AG04449 (cell line): ENCODE results near the gene ANKS1B.

Experiments used
- CTCF ChIA-PET: fragments of 350-600 bp; formaldehyde crosslinking; extraction: SDS; loops from one replicate; lab custom pipeline; 2021; ENCODE audit warnings: antibody characterized with exemption; lab: Yijun Ruan, JAX
- POLR2A ChIA-PET: fragments of 400-600, 350-600 bp; formaldehyde crosslinking; extraction: SDS; loops from one replicate; lab custom pipeline; 2020; ENCODE audit warnings: antibody characterized with exemption, inconsistent platforms; lab: Yijun Ruan, JAX
- DNase-seq: peaks from one replicate; pipeline ENCODE4 v3.0.0-alpha.2; 2010; ENCODE audit warnings: low read depth, low spot score
- H3K4me3 ChIP-seq: 2 replicates; pipeline ENCODE4 v1.5.1; 2011; ENCODE audit warnings: low read depth, mild to moderate bottlenecking, control low read depth, low read length
- TF ChIP-seq, protein P1 (sequence below): IDR thresholded peaks from one replicate; pipeline ENCODE4 v1.5.1; 2011; ENCODE audit warnings: mild to moderate bottlenecking, moderate library complexity, low read length, control low read depth, inconsistent platforms; ENCODE audit not compliant: insufficient read depth; ENCODE audit errors: missing control alignments

ANKS1B gene

DNA sequence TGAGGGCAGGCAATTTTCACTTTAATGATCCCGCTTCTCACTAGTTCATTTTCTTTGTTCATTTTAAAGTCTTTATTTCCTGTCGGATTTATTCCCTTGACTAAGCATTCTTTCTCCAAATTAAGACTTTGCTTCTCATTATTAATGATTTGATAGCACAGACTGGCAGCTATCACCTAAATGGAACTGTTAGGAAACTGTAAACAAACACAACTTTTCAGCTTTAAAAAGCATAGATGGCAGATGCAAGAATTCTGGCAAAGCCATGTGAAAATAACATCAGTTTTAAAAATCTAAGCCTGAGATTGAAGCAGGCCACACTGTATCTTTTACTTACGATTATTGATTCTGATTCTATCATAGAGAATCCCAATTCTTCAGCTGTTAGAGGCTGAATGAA, 225.7 kb downstream of the ANKS1B start:
- POLR2A ChIA-PET = no interaction called here
- CTCF ChIA-PET = no interaction called here
- H3K4me3 ChIP-seq = no peak overlapping the region
- DNase-seq = no peak
- TF ChIP-seq, protein P1, sequence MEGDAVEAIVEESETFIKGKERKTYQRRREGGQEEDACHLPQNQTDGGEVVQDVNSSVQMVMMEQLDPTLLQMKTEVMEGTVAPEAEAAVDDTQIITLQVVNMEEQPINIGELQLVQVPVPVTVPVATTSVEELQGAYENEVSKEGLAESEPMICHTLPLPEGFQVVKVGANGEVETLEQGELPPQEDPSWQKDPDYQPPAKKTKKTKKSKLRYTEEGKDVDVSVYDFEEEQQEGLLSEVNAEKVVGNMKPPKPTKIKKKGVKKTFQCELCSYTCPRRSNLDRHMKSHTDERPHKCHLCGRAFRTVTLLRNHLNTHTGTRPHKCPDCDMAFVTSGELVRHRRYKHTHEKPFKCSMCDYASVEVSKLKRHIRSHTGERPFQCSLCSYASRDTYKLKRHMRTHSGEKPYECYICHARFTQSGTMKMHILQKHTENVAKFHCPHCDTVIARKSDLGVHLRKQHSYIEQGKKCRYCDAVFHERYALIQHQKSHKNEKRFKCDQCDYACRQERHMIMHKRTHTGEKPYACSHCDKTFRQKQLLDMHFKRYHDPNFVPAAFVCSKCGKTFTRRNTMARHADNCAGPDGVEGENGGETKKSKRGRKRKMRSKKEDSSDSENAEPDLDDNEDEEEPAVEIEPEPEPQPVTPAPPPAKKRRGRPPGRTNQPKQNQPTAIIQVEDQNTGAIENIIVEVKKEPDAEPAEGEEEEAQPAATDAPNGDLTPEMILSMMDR = no peak

DNA sequence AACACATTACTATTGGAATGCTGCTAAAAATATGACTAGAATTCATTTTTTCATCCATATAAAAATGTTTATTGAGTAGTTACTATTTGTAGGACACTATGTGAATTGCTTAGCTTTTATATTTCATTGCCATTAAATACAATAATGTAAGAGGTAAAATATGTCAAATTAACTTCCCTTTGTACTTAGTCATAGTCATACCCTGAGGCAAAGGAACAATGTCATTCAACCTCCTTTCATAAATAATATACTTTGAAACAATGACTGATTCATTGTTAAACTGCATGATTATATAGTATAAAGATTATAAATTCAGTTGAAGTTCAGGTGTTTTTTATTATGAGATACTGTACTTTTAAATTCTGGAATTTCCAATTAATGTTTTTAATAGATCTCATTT, 232.0 kb downstream of the ANKS1B start:
- TF ChIP-seq, protein P1 = no peak
- CTCF ChIA-PET = interaction anchor here (0.6 kb wide), 1 partner anchor 199 kb away, joined by 3 read pairs; no protein-coding TSS in a partner anchor

DNA sequence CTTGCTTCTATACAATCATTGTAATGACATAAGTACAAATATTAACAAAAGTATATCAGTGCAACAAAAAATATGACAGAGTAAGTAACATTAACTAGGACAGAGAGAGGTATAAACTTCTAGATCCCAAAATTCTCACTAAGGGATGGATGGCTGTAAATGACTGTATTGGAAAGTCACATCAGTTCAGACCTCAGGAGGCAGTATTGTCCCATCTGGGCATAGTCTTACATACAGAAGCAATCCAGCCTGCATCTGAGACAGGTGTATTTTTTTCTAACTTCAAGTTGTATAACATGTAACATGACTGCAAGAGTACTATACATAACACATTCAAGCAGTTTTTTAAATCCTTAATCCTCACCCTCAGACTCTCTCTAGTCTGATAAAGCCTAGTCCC, 238.2 kb downstream of the ANKS1B start:
- CTCF ChIA-PET = no interaction called here
- H3K4me3 ChIP-seq = no peak overlapping the region
- DNase-seq = no peak
- TF ChIP-seq, protein P1 = no peak
- POLR2A ChIA-PET = no interaction called here

More for the DNA sequence above, 232.0 kb downstream of the ANKS1B start:
- no peak overlapping the region for H3K4me3 ChIP-seq
- POLR2A ChIA-PET = no interaction called here
- DNase-seq = no peak

DNA sequence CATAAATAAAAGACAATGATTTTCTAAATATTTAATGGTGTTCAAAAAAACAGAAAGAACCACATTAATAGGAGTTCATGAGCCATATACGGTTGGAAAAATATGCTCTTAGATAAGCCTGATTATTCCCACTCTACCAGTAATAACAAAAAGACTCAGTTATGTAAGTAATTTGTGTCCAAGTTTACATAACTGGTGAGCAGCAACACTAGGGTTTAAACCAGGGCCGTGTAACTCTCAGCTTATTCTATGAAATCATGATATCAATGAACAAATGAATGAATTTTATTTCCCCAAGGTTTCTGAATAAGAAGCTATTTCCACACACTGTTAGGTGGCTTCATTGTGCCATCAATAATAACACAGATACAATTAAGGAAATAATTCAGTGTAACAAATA, 238.8 kb downstream of the ANKS1B start:
- DNase-seq = no peak
- H3K4me3 ChIP-seq = no peak overlapping the region
- CTCF ChIA-PET = no interaction called here
- TF ChIP-seq, protein P1 = no peak
- POLR2A ChIA-PET = no interaction called here

DNA sequence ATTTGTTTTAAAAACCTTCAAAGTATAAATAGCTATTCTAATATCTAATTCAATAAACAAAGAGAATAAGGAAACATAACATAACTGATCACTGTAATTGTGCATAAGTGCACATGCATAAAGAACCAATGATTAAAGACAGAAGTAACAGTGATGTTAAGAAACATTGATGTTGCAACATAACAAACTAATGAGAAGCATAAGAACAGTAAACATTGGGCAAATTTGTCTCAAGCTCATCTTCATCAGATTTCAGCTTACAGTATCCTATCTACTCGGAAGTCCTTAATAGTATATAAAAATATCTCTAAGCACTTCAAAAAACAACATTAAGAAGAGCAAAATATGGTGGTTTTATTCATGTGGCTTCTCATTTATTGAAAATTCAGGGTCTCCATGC, 239.6 kb downstream of the ANKS1B start:
- DNase-seq = no peak
- CTCF ChIA-PET = no interaction called here
- POLR2A ChIA-PET = no interaction called here
- H3K4me3 ChIP-seq = no peak overlapping the region
- TF ChIP-seq, protein P1 = no peak

DNA sequence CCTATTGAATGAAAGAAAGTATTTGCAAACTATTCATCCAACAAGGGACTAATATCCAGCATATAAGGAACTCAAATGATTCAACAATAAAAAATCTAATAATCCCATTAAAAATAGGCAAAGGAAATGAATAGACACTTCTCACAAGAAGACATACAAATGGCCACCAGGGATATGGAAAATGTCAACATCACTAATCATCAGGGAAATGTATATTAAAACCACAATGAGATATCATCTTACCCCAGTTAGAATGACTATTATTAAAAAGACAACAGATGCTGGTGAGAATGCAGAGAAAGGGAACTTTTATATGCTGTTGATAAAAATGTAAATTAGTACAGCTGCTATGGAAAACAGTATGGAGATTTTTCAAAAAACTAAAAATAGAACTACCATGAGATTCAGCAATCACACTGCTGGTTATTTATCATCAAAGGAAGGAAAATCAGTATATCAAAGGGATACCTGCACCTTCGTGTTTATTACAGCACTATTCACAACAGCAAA, 247.9 kb downstream of the ANKS1B start:
- POLR2A ChIA-PET = no interaction called here
- no peak for DNase-seq
- no peak overlapping the region for H3K4me3 ChIP-seq
- CTCF ChIA-PET = no interaction called here
- TF ChIP-seq, protein P1 = no peak
